ENCODE results near the gene SLC22A12.

The SLC22A12 gene

DNA sequence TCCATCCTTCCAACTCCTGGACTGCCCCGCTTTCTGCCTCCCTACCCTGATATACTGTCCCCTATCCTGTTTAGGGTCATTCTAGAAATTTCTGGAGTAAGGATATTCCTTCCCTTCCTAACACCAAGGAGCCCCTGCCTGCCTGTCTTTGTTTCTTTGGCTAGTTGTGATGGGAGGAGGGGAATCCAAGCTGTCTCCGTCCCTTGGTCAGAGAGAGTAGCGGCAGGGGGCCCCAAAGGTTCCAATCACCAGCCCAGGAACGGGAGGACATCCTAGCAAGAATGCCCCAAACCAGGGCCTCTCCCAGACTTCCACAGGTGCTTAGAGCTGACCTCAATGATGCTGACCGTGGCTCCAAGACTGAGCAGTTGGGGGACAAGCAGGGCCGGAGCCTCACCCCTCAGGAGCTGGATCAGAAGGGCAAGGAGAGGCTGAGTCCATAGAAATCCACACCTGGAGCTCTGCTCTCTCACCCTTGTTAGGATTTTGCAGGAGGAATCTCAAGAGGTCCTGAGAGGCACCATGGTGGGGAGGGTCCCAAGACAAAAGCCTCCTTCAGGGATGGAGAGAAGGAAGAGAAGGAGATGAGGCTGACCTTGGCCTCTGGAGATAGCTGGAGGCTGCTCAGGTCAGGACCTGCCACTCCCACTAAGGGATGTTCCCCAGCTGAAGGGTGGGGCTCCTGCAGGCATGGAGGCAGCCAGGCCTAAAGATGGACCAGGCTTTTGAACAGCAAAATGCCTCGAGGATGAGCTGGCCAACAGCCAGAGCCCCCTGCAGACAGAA, 13.6 kb downstream of the SLC22A12 start:
- DNase-seq (ENCODE audit: low read depth): no peak

DNA sequence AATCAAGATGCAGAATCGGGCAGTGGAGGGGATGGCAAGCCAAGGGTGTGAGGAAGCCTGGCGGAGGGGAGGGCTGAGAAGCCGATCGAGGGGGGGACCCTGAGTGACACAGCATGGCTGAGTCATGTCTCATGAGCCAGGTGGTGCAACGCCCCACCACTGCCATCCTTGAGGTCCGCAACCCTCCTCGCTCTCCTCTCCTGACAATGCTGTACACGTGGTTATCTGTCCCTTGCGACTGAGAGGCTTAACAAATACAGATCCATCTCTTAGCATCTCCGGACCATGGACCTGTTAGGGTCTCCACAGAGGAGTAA, 14.2 kb downstream of the SLC22A12 start:
- DNase-seq (ENCODE audit: low read depth): no peak

DNA sequence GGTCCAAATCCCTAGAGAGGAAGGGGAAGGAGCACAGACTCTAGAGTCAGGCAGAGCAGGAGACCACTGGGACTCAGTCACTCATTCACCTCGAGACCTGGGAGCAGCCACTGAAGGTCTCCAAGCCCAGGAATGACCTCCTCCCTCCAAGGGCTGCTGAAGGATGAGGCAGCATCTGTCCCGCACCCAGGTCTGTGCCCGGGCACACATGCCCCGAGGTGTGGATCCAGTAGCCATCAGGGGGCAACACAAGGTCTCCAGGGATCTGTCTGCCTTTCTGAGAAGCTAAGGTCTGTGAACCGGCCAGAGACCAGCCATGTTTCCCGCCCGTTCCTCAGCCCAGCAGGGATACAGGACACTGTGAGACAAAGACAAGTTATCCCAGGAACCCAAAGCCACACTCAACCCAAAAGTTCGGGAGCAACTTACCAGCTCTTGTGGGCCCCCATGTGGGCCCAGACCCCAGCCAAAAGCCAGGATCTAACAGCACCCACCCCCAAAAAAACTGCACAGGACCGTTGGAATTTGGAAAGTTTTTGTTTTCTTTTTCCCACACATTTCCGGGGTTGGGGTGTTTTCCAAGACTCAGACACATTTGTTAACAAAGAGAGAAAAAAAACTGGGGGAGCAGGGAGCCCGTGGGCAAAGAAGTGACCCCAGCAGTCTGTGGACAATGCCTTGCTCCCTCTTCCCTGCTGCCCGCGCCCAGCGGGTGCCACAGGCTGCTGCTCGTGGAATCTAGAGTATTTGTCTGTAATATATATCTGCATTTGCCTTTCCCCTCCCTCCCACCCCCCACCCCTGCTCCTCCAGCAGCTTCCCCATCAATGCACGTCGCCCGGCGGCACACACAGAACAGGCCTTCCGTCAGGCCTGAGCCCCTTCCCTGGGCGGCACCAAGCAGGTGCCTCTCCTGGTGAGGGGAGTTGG, 14.9 kb downstream of the SLC22A12 start:
- no peak for DNase-seq (ENCODE audit: low read depth)

DNA sequence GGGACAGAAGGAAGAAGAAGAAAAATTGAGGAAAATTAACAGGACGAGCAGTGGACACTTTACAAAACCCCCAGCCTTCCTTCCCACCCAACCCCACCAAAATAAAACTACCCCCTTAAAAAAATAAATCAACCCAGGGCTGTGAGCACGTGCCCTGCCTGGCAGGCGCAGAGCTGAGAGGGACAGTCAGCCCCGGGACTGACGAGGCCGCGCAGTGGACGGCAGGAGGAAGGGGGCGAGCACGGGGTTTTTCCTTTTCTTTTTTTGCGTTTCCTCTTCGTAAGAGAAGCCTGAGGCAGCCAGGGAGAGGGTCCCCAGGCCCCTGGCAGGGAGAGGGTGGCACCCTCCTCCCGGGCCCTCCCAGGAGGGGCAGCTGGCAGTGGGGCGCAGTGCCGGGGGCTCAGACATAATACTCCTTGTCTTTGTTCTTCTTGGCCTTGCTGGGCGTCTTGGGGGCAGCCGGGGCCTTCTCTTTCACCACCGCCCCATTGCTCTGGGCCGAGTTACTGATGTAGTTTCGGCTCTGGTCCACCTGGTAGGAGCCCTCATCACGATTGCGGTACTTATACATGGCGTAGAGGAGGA, 15.9 kb downstream of the SLC22A12 start:
- DNase-seq (ENCODE audit: low read depth): no peak

DNA sequence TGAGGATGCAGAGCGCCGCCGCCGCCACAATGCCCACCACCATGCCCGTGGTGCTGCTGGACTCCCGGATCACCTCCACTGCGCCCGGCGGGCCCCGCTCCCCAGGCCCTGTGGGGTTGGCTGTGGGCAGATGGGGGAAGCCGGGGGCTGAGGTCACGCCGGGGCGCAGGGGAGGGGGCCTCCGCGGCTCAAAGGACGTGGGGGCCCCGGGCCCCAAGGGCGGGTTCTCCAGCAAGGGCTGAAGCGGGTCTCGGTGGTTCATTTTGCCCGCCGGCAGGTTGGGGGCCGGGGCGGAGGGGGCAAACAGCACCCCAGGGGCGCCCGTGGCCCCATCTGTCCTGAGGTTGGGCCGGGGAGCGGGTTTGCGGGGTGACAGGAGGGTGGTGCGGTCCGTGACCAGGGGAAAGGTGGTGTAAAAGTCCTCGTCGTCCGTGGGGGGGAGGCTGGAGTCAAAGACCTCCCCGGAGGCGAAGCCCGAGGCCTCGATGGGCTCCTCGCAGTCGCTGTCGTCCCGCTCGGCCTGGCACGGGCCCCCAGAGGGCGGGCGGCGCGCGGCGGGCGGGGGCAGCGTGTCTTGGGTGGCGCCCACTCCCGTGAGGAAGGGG, 16.5 kb downstream of the SLC22A12 start:
- DNase-seq (ENCODE audit: low read depth): no peak

DNA sequence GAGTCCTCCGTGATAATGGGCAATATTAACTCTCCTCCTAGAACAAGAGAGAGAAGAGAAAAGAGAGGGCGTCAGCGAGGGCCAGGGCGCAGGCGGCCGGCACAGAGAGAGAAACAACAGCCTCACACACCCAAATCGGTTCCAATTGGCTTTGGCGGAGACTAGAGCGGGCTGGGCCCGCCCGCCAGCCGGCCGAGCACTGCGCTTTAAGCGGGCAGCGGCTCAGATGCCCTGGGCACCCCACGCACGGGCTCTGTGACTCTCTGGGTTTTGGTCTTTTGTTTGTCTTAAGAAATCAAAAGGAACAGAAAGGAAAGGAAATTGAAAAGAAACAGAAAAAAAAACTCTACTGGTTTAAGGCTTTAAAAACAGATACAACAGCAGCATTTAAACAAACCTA, 17.0 kb downstream of the SLC22A12 start:
- DNase-seq (ENCODE audit: low read depth): no peak

DNA sequence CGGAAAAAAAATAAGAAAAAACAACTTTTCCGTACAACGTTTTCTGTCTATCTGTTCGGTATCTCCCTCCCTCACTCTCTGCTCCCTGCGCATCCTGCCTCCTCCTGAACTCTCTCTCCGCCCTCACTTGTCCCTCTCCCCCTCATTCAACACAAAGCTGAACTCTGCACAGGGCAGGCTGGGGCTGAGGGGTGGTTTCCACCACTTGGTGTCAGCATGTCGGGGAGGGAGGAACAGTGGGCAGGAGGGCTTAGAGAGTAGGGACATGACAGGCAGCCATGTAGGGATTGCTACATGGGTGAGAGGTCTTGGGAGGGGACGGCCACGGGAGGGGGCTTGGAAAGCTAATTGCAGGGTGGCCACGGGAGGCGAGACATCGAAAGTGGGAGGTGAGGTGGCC, 17.6 kb downstream of the SLC22A12 start:
- DNase-seq (ENCODE audit: low read depth): no peak

DNA sequence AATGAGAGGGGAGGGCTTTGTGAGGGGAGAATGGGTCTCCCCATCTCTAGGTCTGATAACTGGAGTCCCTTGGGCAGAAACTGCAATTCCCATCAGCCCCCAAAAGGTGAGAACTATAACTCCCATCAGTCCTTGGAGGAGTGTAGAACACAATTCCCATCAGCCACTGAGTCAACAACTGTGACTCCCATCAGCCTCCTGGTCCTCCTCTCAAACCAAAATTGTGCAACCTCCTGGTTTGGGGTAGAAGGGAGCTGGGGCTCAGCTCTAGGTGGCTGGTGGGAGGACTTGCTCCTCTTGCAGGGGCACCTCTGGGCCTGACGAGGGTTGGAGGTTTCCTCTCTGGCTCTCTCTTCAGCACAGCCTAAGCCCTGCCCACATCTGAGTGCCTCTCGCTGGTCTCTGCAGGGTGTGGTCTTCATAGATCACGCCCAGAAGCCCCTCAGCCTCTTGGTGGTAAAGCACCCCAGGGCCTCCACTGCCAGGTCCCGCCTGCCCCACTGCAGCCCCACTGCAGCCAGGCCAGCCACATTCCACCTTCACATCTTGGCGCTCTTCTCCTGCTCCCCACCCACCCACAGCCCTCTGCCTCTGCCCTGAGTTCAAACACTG, 18.5 kb downstream of the SLC22A12 start:
- no peak for DNase-seq (ENCODE audit: low read depth)

DNA sequence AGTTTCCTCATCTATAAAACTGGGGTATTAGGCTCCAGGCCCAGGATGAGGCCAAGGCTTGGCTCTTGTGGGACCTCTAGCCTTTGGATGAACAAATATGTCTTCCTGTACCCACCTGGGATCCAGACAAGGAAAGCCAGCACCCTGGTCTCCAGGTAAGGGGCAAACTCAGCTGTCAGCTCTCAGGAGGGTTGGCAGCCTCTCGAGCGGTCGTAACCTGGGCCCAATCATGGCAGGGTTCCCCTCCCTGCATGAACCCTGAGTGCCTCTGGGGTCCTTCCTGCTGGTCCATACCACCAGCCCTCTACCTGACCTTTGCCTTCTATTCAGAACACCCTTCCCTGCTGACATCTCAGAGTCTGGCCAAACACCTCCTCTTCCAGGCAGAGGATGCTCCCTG, 19.6 kb downstream of the SLC22A12 start:
- DNase-seq (ENCODE audit: low read depth): no peak

DNA sequence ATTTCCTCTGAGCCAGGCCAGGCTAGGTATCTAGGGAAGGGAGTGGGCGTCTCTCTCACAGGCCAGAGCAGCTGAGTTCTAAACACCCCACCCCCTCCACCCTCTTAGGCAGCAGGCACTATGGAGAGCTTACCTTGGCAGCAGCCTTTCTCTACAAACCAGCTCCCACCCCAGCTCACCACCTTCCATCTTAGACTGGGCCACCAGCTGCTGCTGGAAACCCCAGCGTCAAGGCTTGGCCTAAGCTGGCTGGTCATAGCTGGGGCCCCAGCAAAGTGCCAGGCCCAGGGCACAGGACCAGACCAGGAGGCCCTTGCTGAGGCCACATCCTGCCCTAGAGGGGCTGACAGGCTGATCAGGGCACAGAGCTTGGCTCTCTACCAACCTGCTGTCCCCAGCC, 20.2 kb downstream of the SLC22A12 start:
- DNase-seq (ENCODE audit: low read depth): no peak

DNA sequence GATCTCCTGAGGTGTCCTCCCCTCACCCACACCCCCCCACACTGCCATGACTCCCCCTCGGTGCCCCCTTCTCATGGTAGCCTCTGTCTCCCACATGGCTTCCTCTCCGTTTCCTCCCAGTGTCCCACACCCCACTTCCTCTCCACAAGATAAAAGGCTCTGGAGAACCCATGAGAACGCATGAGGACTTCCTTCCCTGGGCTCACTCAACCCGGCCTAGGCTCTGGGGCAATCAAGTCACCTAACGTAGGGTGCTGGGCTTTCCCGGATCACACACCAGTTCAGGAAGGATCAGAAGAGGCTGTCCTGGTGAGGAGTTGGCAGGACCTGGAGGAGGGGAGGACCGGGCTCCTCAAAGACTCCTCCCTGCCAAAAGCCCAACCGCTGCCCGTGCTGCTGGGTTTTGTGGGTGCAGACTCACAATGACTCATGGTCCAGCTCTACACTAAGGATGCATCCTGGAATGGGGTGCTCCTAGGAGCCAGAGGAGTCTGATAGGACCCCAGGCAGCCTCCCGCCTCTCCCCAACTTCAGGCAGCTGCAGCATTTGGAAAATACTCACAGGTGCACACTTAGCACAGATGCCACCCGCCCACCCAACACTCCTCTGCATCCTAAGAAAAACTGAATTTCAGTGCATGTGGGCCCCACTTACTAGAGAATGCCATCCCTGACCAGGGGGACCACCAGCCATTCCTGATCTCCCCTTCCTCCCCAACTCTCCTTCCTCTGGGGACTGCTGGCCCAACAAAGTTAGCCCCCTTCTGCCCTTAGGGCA, 21.0 kb downstream of the SLC22A12 start:
- no peak for DNase-seq (ENCODE audit: low read depth)

DNA sequence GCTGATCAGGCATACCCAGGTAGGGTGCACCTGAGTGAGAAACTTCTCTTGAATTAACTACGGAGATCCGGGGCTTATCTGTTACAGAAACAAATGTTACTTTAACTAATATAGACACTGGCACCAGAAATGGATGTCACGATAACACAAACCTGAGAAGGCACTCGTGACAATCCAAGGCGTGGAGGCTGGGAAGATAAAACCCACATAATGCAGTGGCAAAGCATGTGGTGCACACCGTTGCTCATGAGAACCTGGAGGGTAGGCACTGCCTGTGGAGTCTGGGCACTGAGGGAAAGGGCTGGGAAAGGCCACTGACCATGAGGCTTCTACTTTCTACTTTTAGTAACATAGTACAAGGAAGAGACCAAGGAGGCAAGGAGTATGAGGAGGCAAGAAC, 22.6 kb downstream of the SLC22A12 start:
- DNase-seq (ENCODE audit: low read depth): no peak

DNA sequence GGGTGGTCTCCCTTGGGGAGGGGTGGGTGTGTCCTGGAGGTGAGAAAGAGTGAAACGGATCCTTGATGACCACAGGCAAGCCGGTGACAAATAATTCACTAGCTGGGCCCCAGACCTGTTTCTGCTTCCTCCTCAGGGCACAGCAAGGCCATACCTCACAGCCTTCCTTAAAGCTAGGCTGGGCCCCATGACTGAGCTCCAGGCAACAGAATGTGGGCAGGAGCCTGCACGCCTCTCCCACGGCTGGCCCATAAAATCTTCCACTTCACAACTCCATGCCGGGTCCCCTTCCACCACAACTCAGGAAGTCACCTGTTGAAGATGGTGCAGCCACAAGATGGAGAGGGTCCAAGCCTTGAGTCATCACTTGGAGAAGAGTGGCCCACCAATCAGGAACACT, 23.9 kb downstream of the SLC22A12 start:
- DNase-seq (ENCODE audit: low read depth): no peak

DNA sequence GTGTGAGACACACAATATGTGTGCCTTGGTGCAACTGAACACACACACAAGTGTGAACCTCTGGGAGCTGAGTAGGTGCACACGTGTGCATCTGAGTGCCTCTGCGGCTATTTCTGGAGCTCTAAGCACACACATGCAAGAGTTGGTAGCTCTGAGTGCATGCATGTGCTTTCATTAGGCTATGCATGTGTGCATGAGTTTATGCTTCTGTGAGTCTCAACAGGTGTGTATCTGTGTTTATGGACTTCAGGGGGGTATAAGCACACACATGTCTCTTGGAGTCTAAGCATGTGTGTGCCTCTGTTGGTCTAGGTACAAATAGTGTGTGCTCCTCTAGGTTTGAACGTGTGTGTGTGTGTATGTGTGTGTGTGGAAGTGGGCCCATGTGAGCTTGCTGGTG, 25.8 kb downstream of the SLC22A12 start:
- no peak for DNase-seq (ENCODE audit: low read depth)

DNA sequence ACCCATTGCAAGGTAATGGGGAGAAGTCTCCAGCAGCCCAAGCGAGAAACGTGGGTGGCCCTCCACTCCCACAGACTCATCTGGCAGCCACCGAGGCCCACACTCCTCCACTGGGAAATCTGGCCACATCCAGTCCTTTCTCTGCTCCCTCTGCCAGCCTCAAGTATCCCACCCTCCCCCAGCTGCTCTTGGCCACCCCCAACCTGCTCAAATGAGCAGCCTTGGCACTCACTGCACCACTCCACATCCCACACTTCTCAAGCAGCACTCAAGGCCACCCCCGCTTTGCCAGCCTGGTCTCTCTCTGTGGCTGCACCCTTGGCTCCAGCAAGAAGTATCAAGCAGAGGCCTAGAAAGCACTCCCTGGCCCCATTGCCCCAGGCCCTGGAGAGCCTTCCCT, 28.2 kb downstream of the SLC22A12 start:
- no peak for DNase-seq (ENCODE audit: low read depth)

DNA sequence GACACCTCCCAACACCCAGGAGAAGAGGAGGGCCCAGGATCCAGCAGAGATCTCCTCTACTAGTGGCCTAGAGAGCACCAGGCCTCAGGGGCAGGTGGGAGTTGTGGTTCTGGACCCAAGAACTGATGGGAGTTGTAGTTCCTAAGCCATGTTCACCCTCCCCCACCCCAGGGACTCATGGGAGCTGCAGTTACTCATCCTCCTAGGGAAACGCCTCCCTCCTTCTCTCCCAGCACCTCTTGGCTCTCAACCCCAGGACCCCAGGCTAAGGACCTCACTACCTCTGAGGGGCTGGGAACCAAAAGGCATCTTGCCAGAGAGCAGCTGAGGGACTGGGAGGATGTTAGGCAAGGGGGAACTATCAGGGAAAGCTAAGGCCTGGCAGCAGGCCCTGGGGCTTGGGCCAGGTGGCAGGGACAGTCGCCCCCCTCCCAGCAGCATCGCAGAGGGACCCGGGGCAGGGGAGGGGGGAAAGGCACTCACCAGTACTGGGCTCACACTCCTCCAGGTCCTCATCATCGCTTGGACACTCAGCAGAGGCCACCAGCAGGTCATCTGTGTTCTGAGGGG, 28.9 kb downstream of the SLC22A12 start:
- no peak for DNase-seq (ENCODE audit: low read depth)

DNA sequence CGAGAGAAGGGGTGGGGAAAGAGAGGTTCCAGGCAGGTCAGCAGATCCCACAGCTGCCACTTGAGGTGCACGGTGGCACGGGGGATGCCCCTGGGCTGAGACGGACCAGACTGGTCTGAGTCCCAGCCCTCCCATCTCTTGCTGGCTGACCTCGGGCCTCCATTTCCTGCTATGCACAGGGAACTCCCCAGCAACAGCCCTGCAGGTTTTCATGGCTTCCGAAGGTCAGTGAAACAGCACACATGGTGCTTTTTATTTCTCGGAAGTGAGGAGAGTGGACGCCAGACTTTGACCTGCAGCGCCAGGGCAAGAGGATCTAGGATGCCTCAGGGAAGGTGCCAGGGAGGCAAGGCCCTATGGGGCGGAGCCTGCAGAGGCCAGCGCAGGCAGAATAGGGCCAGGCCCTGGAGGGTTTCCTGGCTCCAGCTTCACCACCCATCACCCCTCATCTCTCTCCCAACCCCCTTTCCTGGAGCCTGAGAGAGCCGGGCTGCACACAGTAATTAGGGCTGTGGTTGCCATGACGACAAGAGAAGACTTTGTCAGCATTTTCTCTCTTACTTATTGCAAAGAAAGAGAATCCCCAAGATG, 29.5 kb downstream of the SLC22A12 start:
- DNase-seq (ENCODE audit: low read depth): no peak

DNA sequence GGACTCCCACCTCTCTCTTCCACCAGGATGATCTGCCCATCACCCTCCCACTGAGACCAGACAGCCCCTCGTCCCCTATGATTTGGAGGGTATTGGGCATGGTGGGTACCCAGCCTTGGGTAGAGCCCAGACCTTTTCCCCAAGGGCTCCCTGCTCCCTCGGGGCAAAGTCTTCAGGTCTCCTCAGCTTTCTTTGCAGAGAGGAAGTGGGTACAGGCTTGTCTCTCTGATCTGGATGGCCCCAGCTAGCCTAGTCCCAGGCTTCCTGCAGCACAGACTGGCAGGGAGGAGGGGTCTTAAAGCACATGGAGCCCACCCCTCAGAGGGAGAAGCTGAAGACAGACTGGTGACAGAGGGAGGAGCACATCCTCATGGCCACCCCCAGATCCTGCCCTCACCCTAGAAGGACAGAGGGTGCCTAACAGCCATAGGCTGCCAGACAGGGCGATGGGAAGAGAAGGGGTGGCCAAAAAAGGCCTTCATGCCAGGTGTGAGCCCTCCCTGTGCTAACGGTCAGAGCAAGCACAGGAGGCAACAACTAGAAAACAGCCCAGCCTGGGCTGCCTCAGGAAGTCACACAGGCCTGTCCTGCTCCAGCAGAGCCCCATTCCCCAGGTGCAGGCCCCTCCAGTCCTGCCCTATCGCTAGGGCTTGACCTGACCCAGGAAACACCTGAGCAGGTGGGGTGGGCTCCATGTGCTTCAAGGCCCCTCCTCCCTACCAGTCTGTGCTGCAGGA, 30.4 kb downstream of the SLC22A12 start:
- DNase-seq (ENCODE audit: low read depth): no peak

DNA sequence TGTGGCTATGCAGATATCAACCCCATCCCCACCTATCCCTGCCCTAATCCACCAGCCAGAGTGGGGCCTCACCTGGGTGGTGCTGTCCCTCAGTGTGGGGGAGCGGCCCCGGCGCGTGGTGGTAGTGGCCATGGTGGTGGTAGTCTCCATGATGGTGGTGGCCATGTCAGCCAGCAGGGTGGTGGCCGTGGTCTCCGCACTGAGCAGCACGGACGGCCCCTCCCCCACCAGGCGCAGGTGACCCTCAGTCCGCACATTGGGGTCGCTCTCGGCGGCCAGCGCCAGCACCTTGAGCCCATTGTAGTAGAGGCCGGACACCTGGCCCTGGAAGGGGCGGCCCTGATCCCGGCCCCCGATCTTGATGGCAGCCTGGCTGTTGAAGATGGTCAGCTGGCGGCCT, 31.7 kb downstream of the SLC22A12 start:
- DNase-seq (ENCODE audit: low read depth): no peak

DNA sequence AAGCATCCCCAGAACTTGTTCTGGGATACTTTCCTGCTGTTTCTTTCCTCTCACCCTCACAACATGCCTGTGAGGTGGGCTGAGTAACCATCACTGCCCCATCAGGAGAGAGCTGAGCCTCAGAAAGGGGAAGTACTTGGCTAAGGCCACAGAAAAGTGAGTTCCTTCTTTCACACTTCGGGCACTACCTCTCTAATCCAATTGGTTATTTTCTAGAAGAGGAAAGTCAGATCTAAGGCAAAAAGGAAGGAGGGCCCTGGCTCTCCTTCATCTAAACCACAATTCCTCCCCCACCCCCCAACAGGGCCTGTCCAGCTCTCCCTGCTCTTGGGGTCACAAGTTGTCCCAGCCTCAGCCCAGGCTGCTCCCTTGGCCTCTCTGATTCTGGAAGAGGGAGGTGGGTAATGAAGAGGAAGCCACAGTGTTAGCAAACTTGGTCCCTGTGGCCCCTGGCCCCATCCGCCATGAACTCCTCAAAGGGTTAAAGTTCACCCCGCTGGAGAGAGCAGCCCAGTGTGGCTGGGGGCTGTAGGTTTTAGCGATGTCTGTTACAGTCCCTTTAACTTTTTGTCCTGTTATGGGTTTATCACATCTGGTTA, 34.0 kb downstream of the SLC22A12 start:
- DNase-seq (ENCODE audit: low read depth): no peak
